GM18861 (cell line): ENCODE results near the gene ATP2B3.

Experiments
- ATAC-seq: cut with Tn5 transposase; IDR thresholded peaks from one replicate; pipeline ENCODE4 v1.9.1; 2021; ENCODE audit not compliant: unreplicated experiment

Gene ATP2B3

DNA sequence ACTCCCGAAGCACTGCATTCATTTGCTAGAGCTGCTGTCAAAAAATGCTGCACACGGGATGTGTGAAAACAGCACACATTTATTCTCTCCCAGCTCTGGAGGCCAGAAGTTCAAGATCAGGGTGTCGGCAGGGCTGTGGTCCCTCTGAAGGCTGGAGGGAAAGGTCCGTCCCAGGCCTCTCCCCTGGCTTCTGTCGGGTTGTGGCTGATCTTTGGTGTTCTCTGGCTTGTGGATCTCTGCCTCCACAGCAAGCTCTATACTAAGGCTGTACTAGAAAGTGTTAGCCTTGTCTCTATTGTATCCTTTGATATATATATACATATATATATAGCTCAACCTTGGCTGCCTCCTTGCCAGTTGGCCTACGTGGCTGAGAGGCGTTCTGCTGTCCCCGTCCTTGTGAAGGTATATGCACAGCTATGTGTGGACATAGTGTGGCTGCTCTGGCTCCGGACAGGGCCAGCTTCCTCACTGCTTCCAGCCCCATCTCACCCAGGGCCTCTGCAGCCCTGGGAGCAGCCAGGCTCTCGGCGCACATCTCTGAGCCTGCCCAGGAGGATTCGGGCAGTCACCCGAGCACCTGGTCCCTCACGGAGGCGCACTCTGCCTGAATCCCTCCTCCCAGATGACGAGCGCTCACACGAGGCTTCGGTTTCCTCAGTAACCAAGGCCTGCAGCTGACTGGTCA lies 114.6 kb downstream of the ATP2B3 start:
- no peak for ATAC-seq
